GM19467 (cell line): ENCODE measurements around the gene MRI1.
"Not testable (repeated sequence)": the region's sequence is repeated elsewhere in the genome, so short reads cannot be mapped to it uniquely, and the experiment has no call there.

Experiments
- ATAC-seq: cut with Tn5 transposase; IDR thresholded peaks from one replicate; pipeline ENCODE4 v1.9.1; 2021; ENCODE audit warnings: mild to moderate bottlenecking, moderate library complexity; ENCODE audit not compliant: unreplicated experiment

MRI1 gene

DNA sequence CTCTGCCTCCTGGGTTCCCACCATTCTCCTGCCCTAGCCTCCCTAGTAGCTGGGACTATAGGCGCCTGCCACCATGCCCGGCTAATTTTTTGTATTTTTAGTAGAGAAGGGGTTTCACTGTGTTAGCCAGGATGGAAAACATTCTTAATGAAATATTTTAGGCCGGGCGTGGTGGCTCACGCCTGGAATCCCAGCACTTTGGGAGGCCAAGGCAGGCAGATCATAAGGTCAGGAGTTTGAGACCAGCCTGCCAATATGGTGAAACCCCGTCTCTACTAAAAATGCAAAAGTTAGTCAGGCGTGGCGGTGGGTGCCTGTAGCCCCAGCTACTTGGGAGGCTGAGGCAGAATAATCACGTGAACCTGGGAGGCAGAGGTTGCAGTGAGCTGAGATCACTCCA, 29.0 kb downstream of the MRI1 start:
- not testable (repeated sequence) for ATAC-seq

DNA sequence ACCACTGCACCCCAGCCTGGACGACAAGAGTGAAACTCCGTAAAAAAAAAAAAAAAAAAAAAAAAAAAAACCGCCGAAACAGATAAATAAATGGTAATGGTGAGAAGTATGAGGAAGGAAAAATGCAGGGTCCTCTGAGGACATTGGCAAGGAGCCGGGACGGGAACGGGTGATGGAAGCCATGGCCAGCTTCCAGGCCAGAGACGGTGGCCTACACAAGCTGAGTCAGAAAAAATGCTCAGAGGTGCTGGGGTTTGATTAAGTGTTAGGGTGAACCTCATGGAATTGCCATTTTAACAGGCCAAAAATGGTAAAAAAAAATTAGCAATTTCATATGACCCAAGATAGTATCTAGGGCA, 30.1 kb downstream of the MRI1 start:
- ATAC-seq: no peak

- peak; percentile 95 for ATAC-seq
These were observed 30.7 kb downstream of the MRI1 start, which contains the start of gene ZSWIM4 for GRCh38 chr19:13794757-13795589. ZSWIM4 (plus strand) TSS chr19:13795443; CDS start chr19:13795649, 206 bp downstream.

DNA sequence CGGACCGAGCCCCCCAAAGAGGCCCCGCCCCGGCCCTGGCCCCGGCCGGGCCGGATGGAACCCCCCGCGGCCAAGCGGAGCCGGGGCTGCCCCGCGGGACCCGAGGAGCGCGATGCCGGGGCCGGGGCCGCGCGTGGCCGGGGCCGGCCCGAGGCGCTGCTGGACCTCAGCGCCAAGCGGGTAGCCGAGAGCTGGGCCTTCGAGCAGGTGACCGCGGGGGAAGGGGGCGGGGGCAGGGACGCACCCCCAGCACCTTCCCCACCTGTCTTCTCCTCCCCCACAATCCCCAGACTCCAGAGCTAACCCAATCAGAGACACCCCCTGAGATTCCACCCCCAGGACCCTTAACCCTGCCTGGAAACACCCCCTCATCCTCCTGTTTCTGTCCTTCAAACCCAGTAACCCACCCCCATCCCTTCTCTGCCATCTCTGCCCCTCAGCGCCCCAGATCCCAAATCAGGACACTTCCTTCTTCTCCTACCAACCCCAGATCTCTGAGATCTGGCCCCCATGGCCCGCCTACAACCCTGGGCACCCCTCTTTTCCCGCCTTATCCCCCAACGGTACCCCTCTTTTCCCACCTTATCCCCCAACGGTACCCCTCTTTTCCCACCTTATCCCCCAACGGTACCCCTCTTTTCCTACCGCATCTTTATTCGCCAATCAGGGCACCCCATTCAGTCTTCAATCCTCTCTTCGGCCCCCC, 31.4 kb downstream of the MRI1 start:
- ATAC-seq: peak; percentile 24

DNA sequence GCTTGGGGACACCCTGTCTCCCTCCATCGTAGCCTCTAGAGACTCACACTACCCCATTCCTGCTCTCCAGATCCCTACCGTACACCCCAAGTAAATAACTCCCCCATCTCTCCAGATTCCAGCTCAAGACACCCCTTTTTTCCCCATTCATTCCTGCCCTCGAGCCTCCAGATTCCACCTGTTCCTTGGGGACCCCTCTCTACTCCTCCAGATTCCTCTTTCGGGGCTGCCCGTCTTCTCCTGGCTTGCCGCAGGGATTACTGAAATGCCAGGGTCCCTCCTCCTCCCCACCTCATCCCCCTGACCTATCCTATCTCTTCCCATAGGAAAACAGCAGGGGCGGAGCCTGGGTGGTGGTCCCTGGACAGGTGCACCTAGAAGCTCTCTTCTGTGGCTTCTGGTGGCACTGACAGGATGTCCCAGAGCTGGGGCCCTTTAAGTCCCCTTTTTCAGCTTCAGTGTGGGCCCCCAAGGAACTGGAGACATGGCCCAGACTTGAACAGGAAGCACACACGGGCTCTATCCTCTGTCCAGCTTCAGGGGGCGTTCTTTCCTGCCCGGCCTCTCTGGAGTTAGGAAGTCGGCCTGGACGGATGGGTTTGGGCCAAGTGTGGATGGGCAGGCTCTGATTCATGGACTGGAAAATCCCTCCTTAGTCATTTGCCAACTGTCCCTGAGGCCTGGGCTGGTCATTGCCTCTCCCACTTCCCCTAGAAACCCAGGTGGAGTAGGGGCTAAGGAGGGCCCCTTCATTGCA, 32.2 kb downstream of the MRI1 start:
- no peak for ATAC-seq

- ATAC-seq: no peak
These were observed 32.7 kb downstream of the MRI1 start for GRCh38 chr19:13797058-13797440.

DNA sequence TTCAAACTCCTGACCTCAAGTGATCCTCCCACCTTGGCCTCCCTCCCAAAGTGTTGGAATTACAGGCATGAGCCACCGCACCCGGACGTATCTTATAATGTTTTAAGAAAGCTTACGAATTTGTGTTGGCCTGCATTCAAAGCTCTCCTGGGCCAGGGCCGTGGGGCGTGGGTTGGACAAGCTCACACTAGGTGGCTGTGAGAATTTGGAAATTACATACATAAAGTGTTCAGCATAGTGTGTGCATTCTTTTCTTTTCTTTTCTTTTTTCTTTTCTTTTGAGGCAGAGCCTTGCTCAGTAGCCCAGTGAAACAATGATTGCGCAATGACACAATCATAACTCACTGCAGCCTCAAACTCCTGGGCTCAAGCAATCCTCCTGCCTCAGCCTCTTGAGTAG, 33.5 kb downstream of the MRI1 start:
- no peak for ATAC-seq

- no peak for ATAC-seq
These were observed 35.3 kb downstream of the MRI1 start for GRCh38 chr19:13799669-13800068.

GRCh38 chr19:13803038-13803437, 38.7 kb downstream of the MRI1 start:
- ATAC-seq: no peak

GRCh38 chr19:13804830-13805683, 40.7 kb downstream of the MRI1 start:
- no peak for ATAC-seq

DNA sequence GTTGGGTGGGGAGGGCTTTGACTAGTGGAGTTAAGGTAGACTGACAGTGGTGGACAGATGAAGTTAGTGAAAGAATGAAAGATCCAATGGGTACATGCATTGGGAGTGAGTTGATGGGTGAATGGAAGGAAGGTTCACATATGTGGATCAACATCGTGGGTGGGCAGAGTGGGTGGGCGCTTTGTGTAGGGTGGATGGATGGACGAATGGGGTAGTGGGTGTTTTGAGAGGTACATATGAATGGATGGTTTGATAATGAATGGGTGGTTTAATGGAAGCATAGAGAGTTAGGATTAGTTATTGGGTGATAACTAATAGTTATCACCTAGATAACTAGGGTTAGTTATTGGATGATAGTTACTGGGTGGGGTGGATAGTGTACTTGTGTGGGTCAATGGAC, 42.4 kb downstream of the MRI1 start:
- ATAC-seq: no peak

GRCh38 chr19:13807421-13808021, 43.2 kb downstream of the MRI1 start:
- ATAC-seq: no peak

GRCh38 chr19:13808856-13809255, 44.5 kb downstream of the MRI1 start:
- ATAC-seq: no peak

DNA sequence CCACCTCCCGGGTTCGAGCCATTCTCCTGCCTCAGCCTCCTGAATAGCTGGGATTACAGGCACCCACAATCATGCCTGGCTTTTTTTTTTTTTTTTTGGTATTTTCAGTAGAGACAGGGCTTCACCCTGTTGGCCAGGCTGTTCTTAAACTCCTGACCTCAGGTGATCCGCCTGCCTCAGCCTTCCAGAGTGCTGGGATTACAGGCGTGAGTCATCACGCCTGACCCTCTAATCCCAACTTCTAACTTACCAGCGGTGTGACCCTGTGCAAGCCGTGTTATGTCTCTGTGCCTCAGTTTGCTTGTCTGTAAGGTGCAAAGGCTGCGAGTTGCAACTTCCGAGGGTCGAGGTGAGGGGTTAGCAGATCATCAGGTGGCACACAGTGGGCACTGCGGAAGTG, 48.2 kb downstream of the MRI1 start:
- ATAC-seq: no peak

DNA sequence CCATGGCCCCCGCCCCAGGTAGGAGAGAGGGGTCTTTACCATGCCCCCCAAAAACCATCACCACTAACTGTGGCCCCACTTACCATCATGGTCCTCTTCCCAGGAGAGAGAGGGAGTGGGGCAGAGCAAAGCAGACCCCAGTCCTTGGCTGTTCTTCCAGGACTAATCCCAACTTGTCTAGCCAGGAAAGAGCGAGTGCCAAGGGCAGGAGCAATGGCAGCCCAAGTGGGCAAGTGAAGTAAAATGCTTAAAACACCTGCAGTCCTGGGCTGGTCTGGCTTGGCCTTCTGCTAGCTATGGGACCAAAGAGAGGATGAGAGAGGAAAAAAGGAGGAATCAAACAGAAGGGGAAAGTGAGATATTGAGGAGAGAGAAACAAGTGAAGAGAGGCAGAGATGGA, 48.8 kb downstream of the MRI1 start:
- no peak for ATAC-seq

DNA sequence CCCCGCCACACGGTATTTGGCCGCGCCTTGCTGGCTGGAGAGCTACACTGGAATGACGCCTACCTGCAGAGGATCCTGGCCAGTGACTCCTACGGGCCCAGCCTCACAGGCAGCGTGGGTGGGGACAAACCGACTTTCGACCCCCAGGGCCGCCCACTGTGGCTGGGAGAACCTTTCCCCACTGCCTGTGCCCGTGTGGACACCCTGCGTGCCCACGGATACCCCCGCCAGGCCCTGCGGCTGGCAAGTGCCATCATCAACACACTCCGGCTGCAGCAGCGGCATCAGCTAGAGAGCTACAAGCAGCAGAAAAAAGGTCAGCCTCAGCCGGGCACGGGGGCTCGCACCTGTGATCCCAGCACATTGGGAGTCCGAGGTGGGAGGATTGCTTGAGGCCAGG, 50.2 kb downstream of the MRI1 start:
- ATAC-seq: no peak

- ATAC-seq: no peak
These were observed 52.8 kb downstream of the MRI1 start for GRCh38 chr19:13817018-13817614.

DNA sequence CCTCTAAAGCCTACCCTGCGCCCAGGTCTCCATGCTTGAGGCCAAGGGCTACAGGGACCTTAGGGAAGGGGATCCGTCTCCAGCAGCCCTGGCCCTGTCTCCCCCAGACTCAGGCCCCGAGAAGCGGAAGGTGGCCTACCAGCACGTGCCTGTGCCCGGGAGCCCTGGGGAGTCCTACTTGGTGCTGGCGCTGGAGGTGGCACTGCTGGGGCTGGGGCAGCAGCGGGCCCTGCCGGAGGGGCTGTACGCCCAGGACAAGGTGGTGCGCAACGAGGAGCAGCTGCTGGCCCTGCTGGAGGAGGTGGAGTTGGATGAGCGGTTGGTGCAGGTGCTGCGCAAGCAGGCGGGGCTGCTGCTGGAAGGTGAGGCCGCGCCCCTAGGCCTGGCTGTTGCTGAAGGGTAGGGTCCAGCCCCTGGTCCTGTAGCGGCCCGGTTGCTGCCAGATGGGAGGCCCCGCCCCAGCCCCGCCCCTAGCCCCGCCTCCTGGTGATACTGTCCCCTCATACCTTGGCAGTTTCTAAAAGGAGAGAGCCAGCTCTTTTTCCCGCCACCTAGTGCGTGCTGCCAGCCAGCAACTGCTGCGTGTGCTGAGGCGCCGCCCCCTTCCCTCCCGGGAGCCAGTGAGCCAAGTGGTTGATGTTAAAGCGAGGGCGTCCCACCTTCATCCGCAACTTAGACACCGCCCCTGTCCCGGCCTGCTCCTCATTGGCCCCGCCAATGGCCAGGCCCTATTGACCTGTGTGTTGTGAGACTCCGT, 53.5 kb downstream of the MRI1 start:
- ATAC-seq: no peak

GRCh38 chr19:13819238-13819637, 54.9 kb downstream of the MRI1 start:
- no peak for ATAC-seq
